ENCODE results near the gene KLHL22.

DNA sequence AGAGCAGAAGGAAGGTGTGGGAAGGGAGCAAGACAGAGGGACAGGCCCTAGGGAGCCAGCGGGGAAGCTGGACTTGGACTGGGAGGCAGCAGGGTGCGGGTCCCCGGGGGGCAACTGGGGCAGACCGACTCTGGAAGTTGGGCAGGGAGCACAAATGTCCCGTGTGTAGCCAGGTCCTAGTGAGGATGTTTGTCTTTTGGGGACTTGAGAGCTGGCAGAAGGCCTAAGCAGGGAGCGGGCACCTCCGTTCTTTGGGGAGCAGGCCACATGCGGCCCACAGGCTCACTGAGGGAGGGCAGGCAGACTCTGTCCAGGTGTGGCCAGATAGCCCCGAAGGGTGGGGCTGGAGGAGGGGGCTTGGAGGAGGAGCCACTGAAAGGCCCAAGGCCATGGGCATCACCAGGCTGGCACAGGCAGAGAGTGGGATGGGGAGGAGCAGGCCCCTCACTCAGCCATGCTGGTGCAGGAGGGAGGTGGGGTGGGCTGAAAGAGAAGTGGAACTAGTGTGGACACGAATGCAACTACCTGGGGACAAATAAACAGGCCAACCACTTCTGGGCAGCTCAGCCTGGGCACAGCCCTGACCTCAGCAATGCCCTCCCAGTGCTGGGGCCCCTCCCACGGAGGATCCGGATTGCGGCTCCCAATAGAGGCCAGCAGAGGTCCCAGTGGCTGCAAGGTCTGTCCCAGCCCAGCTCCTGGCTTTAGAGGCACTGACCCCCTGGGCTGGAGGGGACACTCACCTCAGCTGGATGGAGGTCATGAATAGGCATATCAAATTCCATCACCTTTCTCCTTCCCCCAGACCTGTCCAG is 56.7 kb downstream of the KLHL22 start:
- no peak for TF ChIP-seq POLR2A (IDR thresholded peaks at IDR 0.05)
- TF ChIP-seq, protein P1, sequence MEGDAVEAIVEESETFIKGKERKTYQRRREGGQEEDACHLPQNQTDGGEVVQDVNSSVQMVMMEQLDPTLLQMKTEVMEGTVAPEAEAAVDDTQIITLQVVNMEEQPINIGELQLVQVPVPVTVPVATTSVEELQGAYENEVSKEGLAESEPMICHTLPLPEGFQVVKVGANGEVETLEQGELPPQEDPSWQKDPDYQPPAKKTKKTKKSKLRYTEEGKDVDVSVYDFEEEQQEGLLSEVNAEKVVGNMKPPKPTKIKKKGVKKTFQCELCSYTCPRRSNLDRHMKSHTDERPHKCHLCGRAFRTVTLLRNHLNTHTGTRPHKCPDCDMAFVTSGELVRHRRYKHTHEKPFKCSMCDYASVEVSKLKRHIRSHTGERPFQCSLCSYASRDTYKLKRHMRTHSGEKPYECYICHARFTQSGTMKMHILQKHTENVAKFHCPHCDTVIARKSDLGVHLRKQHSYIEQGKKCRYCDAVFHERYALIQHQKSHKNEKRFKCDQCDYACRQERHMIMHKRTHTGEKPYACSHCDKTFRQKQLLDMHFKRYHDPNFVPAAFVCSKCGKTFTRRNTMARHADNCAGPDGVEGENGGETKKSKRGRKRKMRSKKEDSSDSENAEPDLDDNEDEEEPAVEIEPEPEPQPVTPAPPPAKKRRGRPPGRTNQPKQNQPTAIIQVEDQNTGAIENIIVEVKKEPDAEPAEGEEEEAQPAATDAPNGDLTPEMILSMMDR (IDR thresholded peaks at IDR 0.05 in 4 of 5, conservative IDR thresholded peaks at IDR 0.05 in 1 of 5), result no peak

All from gastrocnemius medialis (tissue), 4 donors.